ENCODE measurements around the gene KCNAB2. TPM values are rescaled to one million over a fixed set of nuclear protein-coding genes. Genes with fewer than 3 reads are reported as not detected.

The KCNAB2 gene
- total RNA-seq, 1 donor from 2014 or later: 2.2 TPM

DNA sequence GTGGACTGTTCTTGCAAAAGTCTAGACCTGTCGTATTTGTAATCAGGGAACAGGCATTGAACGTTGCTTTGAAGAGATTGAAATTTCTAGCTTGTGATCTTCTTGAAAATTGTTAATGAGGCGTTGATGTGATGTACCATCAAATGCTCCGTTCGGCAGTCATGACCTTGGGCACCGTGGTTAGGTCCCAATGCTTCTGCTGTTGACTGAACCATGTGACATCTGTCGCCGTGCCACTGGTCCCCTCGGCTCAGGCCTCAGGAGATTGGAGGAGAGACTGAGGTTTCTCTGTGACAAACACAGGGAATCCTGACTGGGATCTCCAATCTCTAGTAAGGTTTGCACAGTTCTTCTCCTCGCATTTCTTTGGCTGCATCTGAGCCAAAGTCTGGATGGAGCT lies 18.1 kb upstream of the KCNAB2 start:
- Histone ChIP-seq H3K27me3 (peaks cover 8% of the 10 kb centered on the region), H3K36me3 (no peaks in the 10 kb centered on the region), H3K4me2 (no peak overlapping the region), H3K27ac (no peak overlapping the region), H3K9ac (no peak overlapping the region), H3K9me3 (ENCODE audit: low read depth) (no peaks in the 10 kb centered on the region), H4K20me1 (ENCODE audit: low read depth) (no peaks in the 10 kb centered on the region), H2AFZ (replicated peaks) (no peak overlapping the region), H3K79me2 (ENCODE audit: low read depth) (no peaks in the 10 kb centered on the region), H3F3A (ENCODE audit: low read depth) (peaks cover 4% of the 10 kb centered on the region), H3K4me1 (peaks cover 12% of the 10 kb centered on the region), H3K4me3 (no peak overlapping the region)
- Mint-ChIP-seq H3K4me3 (no peak overlapping the region), H3K9me3 (no peaks in the 10 kb centered on the region), H3K4me1 (no peaks in the 10 kb centered on the region), H3K27me3 (ENCODE audit: insufficient read depth, low read depth) (peaks cover 2% of the 10 kb centered on the region), H3K36me3 (no peaks in the 10 kb centered on the region), H3K27ac (no peak overlapping the region)
- no peak for DNase-seq (ENCODE audit: low spot score)
- TF ChIP-seq EZH2phosphoT487 (IDR thresholded peaks at IDR 0.05) (no peak), EZH2 (IDR thresholded peaks at IDR 0.05) (no peak)
- TF ChIP-seq, protein P1, sequence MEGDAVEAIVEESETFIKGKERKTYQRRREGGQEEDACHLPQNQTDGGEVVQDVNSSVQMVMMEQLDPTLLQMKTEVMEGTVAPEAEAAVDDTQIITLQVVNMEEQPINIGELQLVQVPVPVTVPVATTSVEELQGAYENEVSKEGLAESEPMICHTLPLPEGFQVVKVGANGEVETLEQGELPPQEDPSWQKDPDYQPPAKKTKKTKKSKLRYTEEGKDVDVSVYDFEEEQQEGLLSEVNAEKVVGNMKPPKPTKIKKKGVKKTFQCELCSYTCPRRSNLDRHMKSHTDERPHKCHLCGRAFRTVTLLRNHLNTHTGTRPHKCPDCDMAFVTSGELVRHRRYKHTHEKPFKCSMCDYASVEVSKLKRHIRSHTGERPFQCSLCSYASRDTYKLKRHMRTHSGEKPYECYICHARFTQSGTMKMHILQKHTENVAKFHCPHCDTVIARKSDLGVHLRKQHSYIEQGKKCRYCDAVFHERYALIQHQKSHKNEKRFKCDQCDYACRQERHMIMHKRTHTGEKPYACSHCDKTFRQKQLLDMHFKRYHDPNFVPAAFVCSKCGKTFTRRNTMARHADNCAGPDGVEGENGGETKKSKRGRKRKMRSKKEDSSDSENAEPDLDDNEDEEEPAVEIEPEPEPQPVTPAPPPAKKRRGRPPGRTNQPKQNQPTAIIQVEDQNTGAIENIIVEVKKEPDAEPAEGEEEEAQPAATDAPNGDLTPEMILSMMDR (IDR thresholded peaks at IDR 0.05): no peak

DNA sequence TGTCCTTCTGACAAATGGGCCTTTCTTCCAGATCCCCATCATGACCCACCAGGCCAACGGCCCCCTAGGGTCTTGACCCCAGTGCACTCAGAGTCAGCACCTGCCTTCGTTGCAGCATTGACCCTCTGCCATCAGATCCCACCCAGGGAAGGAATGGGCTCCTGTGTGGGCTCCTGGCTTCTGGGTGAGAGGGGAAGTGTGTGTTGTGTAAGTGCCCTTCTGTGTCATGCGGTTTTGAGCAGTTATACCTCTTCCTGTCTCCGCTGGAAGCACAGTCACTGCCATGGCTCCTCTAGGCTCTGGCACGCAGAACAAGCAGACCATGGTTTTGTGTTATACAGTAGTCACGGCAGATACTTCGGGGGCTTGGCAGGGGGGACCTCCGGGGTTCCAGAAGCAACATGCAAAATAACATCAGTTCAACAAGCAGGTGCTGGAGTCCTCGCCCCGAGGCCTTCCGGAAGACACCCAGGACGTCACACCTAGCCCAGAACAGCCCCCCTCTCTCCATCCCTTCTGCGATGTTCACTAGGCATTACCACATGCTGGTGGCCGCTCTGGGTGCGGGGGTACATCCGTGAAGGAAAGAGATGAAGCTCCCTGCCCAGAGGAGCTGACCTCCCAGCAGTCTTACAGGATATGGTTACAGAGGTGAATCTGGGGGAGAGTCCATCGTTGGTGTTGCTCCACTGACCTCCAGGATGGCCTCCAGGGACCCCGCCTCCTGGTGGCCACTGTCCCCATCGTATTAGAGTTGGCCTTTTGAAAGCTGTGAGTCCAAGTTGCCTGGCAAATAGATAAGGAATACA lies 17.4 kb upstream of the KCNAB2 start:
- Histone ChIP-seq H3K36me3 (no peaks in the 10 kb centered on the region), H3F3A (ENCODE audit: low read depth) (peaks cover 4% of the 10 kb centered on the region), H3K4me2 (no peak overlapping the region), H3K79me2 (ENCODE audit: low read depth) (no peaks in the 10 kb centered on the region), H2AFZ (replicated peaks) (no peak overlapping the region), H3K27ac (no peak overlapping the region), H3K27me3 (peaks cover 14% of the 10 kb centered on the region), H3K4me3 (no peak overlapping the region), H3K9ac (no peak overlapping the region), H3K4me1 (peaks cover 12% of the 10 kb centered on the region), H4K20me1 (ENCODE audit: low read depth) (no peaks in the 10 kb centered on the region), H3K9me3 (ENCODE audit: low read depth) (no peaks in the 10 kb centered on the region)
- H3K4me1 Mint-ChIP-seq: no peaks in the 10 kb centered on the region
- TF ChIP-seq, protein P1 (IDR thresholded peaks at IDR 0.05): no peak
- TF ChIP-seq EZH2 (IDR thresholded peaks at IDR 0.05) (no peak), EZH2phosphoT487 (IDR thresholded peaks at IDR 0.05) (no peak)
- H3K27me3 Mint-ChIP-seq (ENCODE audit: insufficient read depth, low read depth): peaks cover 2% of the 10 kb centered on the region
- H3K4me3 Mint-ChIP-seq: no peak overlapping the region
- no peak overlapping the region for H3K27ac Mint-ChIP-seq
- H3K36me3 Mint-ChIP-seq: no peaks in the 10 kb centered on the region
- H3K9me3 Mint-ChIP-seq: no peaks in the 10 kb centered on the region
- no peak for DNase-seq (ENCODE audit: low spot score)

DNA sequence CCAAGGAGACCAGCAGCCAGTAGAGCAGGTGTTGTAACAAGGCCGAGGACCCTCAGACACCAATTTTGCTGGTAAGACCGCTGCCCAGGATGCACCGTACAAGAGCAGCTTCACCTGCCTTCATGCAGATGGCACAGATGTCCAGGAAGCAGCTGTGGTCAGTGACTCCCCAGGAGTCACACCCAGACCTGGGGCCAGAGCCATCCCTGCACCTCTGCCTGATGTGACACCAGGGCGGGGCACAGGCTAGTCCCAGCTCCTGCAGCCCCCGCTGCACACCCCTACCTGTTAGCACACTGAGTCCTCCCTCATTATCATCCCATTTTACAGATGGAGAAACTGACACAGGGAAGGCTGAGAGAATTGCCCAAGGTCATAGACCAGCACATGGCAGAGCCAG lies 16.3 kb upstream of the KCNAB2 start:
- DNase-seq (ENCODE audit: low spot score): no peak
- peaks cover 19% of the 10 kb centered on the region for H3K27me3 ChIP-seq
- no peaks in the 10 kb centered on the region for H3K4me1 Mint-ChIP-seq

More for the DNA sequence above, 16.3 kb upstream of the KCNAB2 start:
- Histone ChIP-seq H4K20me1 (ENCODE audit: low read depth) (no peaks in the 10 kb centered on the region), H3K27ac (no peak overlapping the region), H3K4me3 (no peak overlapping the region), H3K79me2 (ENCODE audit: low read depth) (no peaks in the 10 kb centered on the region), H3F3A (ENCODE audit: low read depth) (peaks cover 10% of the 10 kb centered on the region), H3K36me3 (no peaks in the 10 kb centered on the region), H3K9ac (no peak overlapping the region), H3K4me2 (no peak overlapping the region), H2AFZ (replicated peaks) (no peak overlapping the region), H3K4me1 (peaks cover 16% of the 10 kb centered on the region), H3K9me3 (ENCODE audit: low read depth) (no peaks in the 10 kb centered on the region)
- Mint-ChIP-seq H3K4me3 (no peak overlapping the region), H3K27ac (no peak overlapping the region), H3K9me3 (no peaks in the 10 kb centered on the region), H3K36me3 (no peaks in the 10 kb centered on the region), H3K27me3 (ENCODE audit: insufficient read depth, low read depth) (peaks cover 2% of the 10 kb centered on the region)
- TF ChIP-seq, protein P1 (IDR thresholded peaks at IDR 0.05): no peak
- no peak for TF ChIP-seq EZH2 (IDR thresholded peaks at IDR 0.05)
- TF ChIP-seq EZH2phosphoT487 (IDR thresholded peaks at IDR 0.05): no peak
